ENCODE results near the gene PREX1. TPM values are rescaled to one million over a fixed set of nuclear protein-coding genes. Genes with fewer than 3 reads are reported as not detected.

Gene PREX1
- total RNA-seq, 1 donor from 2014 or later, result 19.9 TPM

DNA sequence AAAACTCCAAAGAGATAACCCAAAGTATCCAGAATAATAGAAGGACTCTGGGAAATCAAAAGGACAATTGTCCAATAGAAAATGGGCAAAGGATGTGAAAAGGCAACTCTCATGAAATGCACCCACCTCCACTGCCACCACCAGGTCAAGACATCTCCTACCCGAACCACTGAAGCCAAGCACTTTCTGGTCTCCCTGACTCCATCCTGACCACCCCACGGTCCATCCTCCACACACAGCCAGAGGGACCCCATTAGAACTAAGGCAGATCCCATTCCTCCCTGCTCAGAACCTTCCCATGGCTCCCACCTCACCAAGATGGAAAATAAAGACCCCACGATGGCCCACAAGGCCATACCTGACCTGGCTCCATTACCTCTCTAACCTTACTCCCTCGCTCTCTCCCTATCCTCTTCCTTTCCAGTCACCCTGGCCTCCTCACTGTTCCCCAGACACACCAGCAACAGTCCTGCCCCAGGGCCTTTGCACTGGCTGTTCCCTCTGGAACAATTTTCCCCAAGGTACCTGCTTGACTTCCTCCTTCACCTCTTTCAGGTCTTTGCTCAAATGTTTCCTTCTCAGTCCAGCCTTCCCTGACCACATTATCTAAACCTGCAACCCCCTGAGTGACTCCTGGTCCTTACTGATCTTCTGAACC lies 108.1 kb downstream of the PREX1 start:
- no peak for DNase-seq (ENCODE audit: low spot score)

DNA sequence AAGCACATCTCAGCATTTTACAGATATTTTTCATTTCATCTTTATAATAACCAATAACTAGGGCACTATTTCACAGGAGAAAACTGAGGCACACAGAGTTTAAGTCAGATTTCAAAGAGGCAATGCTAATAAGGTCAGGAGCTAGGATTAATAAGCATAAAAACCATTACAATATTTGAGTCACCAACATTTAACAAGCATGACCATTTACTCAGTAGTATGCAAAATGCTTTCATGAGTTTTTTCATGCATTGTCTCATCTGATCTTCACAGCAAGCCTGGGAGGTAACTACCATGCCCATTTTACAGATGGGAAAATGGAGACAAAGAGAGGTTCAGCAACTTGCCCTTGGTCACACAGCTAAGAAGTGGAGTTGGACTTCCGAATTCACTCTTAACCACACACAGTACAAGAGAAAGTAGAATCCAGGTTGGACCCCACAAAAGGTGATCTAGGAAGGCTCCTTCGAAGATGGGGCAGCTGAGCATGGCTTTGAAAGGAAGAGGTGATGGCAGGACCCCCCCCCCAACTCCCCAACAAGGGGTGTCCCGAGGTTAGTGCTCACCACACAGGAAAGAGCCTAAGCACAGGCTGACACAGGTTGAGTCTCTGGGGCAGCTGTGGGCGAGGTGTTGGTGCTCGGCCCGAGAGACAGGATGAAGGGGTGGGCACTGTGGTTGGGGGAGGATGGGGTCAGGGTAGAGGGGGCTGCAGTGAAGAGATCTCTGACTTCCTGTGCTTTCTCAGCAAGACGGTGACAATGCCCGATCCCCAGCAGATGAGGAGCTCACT lies 108.8 kb downstream of the PREX1 start:
- no peak for DNase-seq (ENCODE audit: low spot score)

DNA sequence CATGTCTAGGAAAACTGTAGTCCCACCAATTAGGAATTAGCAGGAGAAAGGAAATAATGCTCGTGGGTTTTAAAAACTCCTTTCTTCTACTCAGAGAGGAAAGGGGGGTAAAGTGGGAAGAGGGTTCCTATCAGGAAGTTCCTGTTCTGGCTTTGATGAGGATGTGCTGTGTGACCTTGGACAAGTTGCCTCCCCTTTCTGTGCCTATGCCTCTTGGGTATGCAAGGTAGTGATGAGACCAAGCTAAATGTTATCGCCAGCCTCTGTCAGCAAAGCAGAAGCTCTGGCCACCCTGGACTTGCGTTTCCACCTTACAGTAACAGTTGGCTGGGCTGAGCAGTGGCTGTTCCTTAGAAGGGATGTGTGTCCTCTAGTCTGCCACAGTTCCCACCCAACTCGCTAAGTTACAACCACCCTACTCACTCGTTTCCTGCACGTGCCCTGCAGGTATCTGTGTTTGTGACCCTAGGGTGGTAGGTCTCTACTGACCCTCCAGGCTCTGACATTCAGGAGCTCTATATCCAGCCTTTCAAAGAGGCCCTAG lies 110.0 kb downstream of the PREX1 start:
- no peak for DNase-seq (ENCODE audit: low spot score)

DNA sequence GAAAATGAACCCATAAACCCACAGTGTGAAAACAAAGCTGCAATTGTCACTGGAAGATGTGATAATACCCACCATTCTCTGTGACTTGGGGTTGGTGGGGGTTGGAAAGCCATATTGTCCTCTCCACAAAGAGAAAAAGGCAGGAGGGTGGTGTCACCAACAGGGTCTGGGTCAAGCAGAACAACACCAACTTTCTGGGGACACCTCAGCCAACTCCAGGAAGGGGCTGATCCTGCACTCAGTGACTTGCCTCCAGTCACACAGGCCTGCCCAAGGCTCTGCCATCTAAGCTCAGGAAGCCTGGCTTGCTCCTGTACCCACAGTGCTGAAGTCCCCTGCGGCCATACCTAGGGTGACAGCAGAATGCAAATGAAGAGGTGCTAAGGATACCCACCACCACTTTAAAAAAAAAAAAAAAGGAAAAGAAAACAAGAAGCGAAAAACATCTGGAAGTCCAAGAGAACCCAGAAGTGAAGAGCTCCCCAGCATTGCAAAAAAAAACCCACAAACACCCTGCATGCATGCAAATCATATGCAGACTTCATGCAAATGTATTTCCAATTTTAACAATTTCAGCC lies 110.6 kb downstream of the PREX1 start:
- DNase-seq (ENCODE audit: low spot score), result no peak

DNA sequence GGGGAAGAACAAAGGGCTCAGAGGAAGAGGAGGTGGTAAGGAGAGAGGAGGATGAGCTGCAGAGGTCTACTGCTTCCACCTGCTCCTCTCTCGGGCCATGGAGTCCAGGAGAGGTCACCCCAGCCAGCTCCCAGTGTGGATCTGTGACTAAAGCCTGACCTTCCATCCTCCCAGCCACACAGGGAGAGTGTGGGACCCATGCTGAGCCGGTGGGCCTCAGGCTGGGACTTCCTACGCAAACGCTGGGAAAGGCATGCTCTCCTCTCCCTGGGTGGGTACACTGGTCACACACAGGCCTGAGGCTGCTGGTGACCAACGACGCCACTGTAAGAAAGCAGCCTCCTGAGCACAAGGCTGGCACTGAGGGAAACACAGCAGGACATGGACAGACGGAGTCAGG lies 111.3 kb downstream of the PREX1 start:
- DNase-seq (ENCODE audit: low spot score), result no peak

DNA sequence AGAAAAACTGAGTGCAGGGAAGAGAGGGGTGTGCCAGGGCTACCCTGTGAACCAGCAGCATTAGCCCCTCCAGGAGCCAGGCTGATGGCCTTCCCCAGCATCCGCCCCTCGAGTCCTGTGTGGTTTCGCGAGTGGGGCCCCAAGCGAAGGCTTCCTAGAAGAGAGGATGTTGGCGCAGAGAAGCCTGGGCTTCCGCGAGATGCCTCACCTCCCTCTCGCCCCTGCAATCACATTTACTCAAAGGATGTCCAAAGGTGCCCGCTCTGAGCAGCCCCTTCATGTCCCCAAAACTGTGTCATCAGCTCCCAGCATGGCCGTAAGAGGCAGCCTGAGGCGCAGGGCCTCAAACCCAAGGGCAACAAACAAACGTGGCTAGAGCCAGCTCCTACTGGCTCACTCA lies 111.7 kb downstream of the PREX1 start:
- DNase-seq (ENCODE audit: low spot score), result no peak

DNA sequence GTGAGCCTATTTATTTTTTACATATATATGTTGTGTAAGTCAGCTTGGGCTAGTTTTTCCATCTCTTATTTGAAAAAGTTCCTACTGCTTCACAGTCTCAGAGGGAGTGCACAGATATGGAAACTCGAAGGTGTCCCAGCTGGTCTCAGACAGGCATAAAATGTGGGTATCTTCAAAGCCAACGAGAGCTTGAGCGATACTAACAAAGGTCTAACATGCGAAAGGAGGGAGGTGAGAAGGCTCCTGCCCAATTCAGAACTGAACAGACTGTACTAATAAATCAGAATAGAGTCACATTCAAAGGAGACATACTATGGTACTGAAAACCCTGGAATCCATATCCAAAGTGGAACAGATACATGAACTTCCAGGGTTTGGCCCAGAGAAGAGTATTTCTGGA lies 113.0 kb downstream of the PREX1 start:
- no peak for DNase-seq (ENCODE audit: low spot score)

DNA sequence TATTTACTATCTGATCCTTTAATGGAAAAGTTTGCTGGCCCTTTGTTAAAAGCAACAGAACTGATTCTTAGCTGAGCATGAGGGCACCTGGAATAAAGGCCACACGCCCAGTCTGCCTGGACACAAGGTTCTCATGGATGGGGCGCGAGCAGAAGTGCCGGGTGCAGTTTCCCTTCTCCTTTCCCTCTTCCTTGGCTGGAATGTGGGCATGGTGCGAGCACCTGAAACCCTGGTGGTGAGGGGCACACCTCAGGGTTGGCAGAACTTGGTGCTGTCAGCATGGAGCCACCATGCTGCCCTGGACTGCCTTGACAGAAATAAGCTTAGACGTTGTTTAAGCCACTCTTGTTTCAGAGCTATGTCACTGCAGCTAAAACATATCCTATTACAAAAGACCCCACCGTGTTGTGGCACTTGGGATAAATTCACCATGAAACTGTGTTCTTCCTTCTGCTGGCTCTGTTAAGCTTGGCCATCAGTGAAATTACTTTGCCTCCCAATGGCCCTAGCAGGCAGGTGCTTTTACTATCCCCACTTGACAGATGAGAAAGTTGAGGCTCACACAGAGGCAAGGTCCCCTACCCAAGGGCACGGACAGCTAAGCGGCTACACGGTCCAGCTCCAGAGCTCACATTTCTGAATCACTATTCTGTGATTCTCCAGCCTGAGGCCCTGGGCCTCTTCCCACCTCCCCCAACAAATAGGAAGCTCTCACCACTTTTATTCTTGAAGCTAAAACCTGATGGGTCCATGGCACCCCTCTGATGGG lies 115.9 kb downstream of the PREX1 start:
- no peak for DNase-seq (ENCODE audit: low spot score)

DNA sequence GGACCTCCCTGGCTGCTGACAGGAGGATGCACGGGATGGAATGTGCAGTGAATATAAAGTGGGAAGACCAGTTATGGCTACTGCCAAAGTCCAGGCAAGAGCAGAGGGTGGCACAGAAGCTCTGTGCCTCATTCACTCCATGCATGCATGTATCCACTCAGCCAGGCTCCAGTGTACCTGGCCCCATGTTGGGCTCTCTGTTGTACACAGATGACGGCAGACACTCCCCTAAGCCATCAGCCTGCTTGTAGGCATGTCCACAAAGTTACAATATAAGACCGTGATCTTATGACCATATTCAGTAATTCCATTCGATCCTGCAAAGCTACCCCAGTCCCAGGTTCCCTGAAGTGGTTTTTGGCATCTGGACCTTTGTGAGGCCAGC lies 116.8 kb downstream of the PREX1 start:
- no peak for DNase-seq (ENCODE audit: low spot score)

DNA sequence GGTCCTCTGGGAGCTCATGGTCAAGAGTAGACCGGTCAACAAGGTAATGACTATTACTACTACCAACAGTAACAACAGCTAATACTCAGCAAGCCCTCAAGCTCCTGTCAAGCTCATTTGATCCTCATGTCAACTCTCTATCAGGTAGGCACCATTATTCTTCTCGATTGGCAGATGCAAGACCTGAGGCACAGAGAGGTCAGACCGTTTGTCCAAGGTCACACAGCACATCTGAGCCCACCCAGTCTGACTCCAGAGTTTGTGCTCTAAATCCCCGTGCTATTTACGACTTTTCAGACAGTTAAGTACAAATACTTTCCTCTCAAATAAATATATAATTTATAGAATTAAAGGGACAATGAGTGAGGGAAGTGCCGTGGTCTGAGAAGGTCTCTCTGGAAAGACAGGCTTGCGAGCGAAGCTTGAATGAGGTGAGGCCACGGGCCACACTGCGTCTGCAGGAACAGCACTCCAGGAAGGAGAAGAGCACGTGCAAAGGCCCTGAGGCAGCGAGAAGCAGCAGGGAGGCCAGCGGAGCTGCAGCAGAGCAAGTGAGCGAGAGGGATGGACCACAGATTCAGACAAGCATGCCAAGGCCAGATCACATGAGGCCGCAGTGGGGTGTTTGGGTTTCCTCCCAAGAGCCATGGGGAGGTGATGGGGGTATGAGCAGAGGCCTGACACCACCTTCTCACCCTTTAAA lies 117.3 kb downstream of the PREX1 start:
- no peak for DNase-seq (ENCODE audit: low spot score)

DNA sequence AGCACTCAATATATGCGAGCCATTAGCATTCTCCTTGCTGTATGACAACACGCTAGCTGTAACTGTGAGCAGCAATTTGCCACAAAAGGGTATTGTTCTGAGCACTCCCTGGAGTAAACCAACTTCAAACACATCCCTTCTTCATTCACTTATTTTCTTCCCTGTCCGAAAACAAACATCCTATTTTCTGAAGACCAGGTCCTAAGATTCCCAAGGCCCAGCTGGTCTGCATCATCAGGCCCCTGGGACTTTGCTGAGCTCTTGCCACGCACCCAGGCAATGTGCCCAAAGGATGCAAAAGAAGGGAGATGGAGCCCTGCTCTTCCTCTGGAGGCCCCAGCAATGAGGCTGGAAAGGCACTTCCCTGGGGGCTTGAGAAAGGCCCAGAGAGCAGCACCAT lies 118.1 kb downstream of the PREX1 start:
- DNase-seq (ENCODE audit: low spot score), result no peak

DNA sequence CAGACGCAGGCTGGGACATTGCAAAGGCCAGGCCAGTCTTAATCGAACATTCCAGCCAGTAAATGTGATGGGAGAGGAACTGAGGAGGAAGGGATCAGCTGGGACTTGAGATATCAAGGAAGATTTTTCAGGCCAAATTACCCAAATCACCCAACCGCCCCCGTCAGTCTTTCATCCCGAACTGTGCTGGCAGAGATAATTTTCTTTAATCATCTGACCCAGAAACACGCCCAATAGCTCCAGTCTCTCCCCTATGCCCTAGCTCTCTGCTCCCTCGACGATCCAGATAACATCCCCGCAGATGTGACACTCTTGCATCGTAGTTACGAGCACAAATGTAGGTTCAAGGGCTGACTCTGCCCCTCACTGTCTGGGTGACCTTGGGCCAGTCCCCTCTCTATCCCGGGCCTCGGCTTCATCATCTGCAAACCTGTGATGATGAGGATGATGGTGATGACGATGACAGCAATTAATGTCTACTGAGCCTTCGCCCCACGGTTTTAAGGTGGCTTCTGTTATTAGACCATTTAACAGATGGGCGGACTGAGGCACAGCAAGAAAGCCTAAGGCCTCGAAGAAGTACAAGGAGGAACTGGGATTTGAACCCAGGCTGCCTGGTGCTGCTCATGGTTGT lies 118.6 kb downstream of the PREX1 start:
- DNase-seq (ENCODE audit: low spot score), result no peak

DNA sequence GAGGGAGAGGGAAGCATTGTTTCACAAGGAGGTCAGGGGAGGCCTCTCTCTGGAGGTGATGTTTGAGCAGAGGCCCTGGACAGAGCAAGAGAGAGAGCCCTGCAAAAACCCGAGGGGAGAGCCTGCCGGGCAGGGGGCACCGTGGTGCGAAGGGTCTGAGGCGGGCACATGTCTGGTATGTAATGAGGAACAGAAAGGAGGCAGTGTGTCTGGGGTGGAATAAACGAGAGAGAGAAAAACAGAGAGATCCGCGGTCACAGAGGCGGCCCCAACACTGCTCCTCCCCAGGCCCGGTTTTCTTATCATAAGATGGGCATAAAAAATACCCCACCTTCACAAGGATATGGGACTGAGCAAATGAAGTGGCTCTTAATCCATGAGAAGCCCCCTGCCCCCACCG lies 119.2 kb downstream of the PREX1 start:
- no peak for DNase-seq (ENCODE audit: low spot score)

DNA sequence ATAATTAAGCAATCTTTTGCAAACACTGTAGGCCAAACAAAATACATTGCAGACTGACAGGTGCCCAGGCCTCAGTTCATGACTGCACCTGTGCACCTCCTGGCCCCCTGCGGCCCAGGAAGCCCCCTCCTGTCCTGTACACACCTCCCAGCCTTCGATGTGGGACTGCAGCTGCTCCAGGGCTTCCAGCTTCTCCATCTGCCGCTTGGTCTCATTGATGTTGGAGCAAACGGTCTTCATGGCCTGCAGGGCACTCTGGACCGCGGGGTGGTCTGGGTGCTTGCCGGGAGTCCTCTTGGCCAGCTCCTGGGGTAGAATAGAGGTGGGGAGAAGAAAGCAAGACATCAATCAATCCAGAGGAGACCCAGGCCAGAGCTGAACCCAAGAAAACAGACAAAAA lies 119.7 kb downstream of the PREX1 start:
- DNase-seq (ENCODE audit: low spot score), result no peak

DNA sequence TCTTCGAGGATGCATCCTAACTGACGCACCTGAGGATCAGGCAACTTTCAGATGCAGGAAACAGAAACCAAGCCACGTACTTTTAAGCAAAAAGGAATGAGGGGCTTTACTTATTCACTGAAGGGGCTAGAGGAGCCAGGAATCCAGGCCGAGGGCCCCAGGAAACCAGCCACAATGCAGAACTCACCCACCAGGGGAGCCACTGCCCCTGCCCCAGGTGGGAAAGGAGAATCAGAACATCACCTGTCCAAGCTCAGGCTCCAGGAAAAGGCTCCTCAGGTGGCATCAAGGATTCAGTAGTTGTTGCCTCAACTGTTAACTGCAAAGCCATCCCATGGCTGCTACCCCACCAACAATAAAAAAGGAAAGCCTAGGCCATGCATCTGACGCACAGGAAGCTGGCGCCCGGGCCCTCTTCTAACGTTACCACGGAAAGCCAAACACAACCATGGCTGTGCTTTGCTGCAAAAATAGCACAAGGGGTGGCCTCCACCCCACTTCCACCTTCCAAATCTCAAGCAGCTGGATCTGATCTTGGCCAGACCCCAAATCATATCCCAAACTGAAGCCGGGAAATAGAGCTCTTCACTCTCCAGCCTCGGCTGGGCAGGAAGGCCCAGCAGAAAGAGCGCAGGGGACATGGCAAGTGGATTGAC lies 121.0 kb downstream of the PREX1 start:
- DNase-seq (ENCODE audit: low spot score), result no peak

DNA sequence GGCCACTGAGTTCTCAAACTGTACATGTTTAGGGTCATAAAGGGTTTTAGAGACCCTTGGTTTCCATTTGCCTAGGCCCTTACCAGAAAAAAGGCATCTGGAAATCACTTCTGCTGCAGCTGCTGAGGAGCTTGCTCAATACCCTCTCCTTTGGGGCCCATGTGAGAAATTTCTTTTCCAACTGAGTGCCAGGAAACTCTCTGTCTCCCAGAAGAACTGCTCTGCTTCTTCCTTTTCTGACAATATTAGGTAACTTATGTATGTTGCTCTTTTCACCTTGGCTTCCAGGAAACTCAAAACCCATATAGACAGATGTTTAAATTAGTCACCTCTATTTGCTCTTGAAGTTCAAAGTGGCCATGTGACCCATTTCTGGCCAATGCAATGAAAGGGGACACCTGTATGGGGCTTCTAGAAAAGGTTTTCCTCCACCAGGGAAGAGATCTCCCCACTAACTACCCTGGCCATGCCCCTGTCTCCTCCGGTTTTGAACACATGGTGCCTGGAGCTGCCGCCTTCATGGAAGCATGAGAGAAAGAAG lies 121.6 kb downstream of the PREX1 start:
- no peak for DNase-seq (ENCODE audit: low spot score)

DNA sequence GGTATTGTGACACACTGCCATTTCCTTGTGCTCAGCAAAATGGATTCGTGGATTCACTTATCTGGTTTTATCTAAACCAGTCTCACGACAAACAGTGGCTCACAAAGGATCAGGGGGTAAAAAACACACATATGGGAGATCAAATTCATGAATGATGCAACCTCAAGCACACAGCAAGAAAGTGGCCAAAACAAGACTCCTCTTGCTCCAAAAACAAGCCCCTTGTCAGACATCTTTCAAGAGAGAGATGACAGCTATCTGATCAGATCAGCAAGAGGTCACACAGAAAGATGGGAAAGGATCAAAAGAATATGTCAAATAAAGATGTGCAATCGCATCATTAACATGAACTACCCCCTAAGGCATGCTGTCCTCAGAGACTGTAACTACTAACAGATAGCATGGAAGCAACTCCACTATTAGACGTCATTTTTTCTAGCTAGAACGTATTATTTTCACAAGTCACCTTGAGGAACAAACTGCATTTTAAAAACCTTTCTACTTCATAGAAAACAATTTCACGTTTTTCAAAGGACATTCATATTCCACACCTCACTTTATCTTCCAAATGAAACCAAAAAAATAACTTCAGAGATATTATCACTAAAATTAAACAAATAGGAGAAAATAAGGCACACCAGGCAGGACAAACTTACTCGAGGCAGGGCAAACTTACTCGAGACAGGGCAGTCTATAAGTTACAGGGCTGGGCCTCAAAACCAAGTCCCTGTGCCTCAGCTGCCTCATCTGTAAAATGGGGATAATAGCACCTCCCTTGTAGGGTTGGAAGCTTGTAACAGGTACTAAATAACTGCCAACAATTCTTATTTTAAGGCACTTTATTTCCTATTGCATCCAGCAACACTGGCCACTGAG lies 122.3 kb downstream of the PREX1 start:
- no peak for DNase-seq (ENCODE audit: low spot score)

DNA sequence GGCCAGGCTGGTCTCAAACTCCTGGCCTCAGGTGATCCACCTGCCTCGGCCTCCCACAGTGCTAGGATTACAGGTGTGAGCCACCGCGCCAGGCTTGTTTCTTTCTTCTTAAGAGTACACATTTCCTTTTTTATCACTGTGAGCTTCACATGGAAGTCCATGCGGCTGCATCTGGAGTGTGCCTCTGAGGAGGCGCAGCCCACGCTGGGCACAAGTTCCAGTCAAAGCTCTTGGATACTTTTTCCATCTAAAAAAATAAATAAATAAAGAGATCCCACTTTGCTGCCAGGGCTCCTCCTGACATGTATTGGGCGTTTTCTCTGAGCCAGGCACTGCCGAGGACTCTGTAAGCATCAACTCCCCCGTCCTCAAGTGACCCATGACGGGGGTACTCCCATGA lies 123.0 kb downstream of the PREX1 start:
- no peak for DNase-seq (ENCODE audit: low spot score)

DNA sequence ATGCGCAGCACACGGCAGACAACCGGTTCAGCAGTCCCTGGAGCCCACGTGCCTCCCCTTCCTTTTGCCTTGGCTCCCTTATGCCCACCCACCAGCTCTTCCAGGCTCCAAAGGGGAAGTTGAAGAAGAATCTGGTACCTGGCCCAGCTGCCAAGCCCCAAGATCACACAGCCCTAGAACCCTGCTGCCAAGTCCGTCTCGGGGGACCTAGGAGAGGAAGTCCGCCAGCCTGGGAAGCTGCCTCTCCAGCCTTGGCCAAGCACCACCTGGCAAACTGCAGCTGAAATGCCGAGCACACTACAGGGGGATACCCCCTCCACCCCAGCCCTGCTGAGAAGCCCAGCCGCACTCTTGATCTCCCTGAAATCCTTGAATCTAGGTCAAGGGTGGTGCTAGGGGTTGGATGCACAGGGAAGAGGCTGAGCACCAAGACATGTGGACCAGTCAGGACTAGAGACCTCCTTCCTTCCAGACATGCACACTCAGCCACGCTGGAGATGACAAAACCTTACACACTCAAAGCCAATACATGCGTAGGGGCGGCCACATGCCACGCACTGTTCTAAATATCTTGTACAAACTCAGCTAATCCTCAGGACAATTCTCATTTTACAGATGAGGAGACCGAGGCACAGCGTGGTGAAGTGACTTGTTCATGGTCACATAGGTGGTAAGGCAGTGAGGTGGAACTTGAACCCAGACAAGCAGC lies 124.1 kb downstream of the PREX1 start:
- DNase-seq (ENCODE audit: low spot score), result no peak

Data from ureter (tissue), 1 donor.